Measurements from ENCODE around the gene HAND2. TPM values are rescaled to one million over a fixed set of nuclear protein-coding genes. Genes with fewer than 3 reads are reported as not detected.

Gene HAND2
- total RNA-seq, 2 experiments from 2014 or later: not detected

DNA sequence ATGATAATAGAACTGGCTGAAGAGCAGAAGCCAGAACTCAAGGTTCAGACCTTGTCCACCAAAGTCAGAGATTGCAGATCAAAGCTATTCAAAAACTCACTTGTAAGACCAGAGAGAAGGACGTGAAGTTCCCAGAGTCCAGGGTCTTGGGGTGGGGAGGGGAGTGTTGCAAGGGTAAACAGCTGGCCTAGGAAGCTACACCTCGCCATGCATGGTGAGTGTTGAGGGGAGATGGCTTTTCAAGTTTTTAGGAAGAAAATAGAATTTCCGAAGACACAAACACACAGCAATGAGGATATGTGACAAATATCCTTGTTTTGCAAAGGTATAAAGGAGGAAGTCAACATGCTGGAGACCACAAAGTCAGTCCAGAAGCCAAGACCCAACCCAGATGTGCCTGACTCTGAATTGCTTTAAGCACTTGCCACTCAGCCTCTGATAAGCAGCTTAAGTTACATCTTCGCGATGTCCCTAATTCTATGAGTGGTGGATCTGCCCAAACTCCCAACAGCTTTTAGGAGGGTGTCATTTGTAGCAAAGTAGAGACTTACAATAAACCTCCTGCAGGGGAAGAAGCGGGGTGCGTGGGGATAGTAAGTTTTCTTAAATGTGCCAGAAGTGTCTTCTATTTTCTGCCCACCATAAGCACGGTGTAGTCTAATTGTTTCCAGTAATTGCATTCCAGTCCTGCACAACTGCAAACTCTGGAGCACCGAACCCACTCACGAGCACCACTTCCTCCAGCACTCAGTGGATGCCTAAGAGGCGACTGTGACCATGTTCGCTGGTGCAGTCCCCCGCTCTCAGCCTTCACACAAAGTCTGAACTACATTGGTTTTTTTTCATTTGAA, 26.5 kb downstream of the HAND2 start:
- ChIA-PET POLR2A (no interaction called here), CTCF (interaction anchor here (2.3 to 2.6 kb wide), 2 partner anchors 9 to 84 kb away, joined by 8 to 9 read pairs; no protein-coding TSS in a partner anchor)
- no peak for DNase-seq
- H3K36me3 Mint-ChIP-seq (ENCODE audit: low read depth): peaks cover 15% of the 10 kb centered on the region
- ATAC-seq: no peak
- no peak overlapping the region for H3K4me3 Mint-ChIP-seq
- peaks cover 32% of the 10 kb centered on the region for H3K4me1 Mint-ChIP-seq (ENCODE audit: low read depth)
- H3K9me3 Mint-ChIP-seq (ENCODE audit: insufficient read depth): peaks cover 3% of the 10 kb centered on the region
- no peak overlapping the region for H3K27ac Mint-ChIP-seq
- peaks cover 69% of the 10 kb centered on the region for H3K27me3 Mint-ChIP-seq (ENCODE audit: low read depth)

GRCh38 chr4:173502282-173502681, 27.7 kb downstream of the HAND2 start:
- ChIA-PET CTCF (interaction anchor here (2.6 kb wide), 1 partner anchor 82 kb away, joined by 8 read pairs; no protein-coding TSS in a partner anchor), POLR2A (no interaction called here)
- Mint-ChIP-seq H3K36me3 (ENCODE audit: low read depth) (peaks cover 5% of the 10 kb centered on the region), H3K4me3 (no peak overlapping the region), H3K4me1 (ENCODE audit: low read depth) (peaks cover 20% of the 10 kb centered on the region), H3K27ac (no peak overlapping the region), H3K27me3 (ENCODE audit: low read depth) (peaks cover 63% of the 10 kb centered on the region), H3K9me3 (ENCODE audit: insufficient read depth) (peaks cover 3% of the 10 kb centered on the region)
- ATAC-seq: no peak
- DNase-seq: no peak

GRCh38 chr4:173501592-173502150, 28.4 kb downstream of the HAND2 start:
- Mint-ChIP-seq H3K4me3 (no peak overlapping the region), H3K36me3 (ENCODE audit: low read depth) (peaks cover 1% of the 10 kb centered on the region), H3K27me3 (ENCODE audit: low read depth) (peaks cover 59% of the 10 kb centered on the region), H3K9me3 (ENCODE audit: insufficient read depth) (peaks cover 3% of the 10 kb centered on the region), H3K27ac (no peak overlapping the region), H3K4me1 (ENCODE audit: low read depth) (peaks cover 17% of the 10 kb centered on the region)
- POLR2A ChIA-PET: no interaction called here
- DNase-seq (no peak), ATAC-seq (no peak)
- CTCF ChIA-PET: no interaction called here

DNA sequence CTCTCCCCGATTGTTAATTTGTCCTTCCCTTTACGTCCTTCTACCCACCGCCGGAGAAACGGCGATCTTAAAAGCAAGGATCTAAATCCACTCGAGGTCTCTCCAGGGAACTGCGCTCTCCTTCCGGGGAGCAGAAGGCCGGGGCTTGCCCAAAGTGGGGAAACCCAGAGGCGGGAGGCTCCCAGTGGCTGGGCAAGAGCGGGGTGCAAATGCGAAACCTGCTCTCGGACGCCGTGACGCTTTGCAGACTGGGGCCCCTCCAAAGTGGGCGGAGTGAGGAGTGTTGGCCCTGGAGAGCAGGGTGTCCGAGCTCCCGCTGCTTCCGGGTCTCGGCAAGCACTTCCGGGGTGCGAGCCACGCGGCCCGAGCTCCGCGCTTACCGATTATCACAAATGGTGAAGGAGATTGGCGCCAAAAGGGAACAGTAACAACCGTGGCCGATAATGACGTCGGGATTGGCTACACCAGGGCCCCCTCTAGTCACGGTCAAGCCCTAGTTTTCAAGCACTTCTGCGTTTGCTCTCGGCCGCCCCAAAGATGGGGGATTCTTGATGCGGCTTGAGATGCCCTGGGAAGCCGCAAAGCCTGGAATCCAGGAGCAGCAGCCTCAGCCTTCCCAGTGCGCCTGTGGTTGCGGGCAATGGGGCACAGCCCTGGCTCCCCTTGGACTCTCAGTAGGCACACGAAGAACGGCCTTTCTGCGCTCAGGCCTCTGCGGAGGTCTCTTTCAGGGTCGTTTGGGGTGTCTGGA, 29.0 kb downstream of the HAND2 start:
- DNase-seq (no peak), ATAC-seq (no peak)
- H3K9me3 Mint-ChIP-seq (ENCODE audit: insufficient read depth): peaks cover 3% of the 10 kb centered on the region
- H3K4me1 Mint-ChIP-seq (ENCODE audit: low read depth): peaks cover 13% of the 10 kb centered on the region
- peaks cover 1% of the 10 kb centered on the region for H3K36me3 Mint-ChIP-seq (ENCODE audit: low read depth)
- POLR2A ChIA-PET: no interaction called here
- H3K27ac Mint-ChIP-seq: no peak overlapping the region
- peaks cover 55% of the 10 kb centered on the region for H3K27me3 Mint-ChIP-seq (ENCODE audit: low read depth)
- CTCF ChIA-PET: no interaction called here
- peak overlapping the region; percentile 16 for H3K4me3 Mint-ChIP-seq

DNA sequence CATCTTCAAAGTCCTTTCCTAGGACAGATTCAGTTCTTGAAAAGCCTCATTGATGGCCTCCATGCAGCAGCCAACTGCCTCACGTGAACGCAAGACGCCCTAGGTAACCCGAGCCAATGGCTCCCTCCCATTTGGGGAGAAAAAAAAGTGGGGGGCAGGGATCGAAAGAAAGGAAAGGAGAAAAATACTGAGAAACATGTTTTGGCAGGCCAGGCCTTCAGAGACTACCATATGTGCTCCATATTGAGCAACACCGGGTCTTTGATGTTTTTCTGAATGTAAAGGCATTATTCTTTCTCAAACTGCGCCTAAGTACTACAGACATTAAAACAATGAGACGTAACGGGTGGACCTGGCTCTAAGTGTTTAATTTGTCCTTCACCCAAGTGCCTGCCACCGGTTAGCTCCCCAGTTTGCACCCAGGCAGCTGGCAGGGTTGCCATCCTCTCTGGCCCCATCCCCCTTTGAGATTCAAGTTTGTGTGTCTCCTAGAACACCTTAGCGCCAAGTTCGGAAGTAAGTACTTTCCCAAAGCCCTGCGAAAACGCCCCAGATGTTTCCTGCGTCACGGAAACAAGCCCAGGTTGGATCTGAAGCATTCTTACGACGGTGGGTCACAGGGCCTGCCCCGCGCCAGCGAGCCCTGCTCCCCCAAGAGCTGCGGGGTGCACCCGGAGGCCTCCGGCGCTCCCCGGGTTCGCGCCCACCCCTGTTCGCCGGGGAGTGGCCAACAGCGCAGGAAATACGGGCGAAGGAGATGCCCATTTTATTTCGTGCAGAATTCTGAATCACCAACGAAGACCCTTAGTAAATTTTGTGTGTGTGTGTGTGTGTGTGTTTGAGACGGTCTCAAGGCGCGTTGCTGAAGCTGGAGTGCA, 30.1 kb downstream of the HAND2 start:
- peaks cover 50% of the 10 kb centered on the region for H3K27me3 Mint-ChIP-seq (ENCODE audit: low read depth)
- no peak overlapping the region for H3K4me3 Mint-ChIP-seq
- ChIA-PET CTCF (no interaction called here), POLR2A (no interaction called here)
- peaks cover 3% of the 10 kb centered on the region for H3K9me3 Mint-ChIP-seq (ENCODE audit: insufficient read depth)
- H3K36me3 Mint-ChIP-seq (ENCODE audit: low read depth): peaks cover 1% of the 10 kb centered on the region
- H3K27ac Mint-ChIP-seq: no peak overlapping the region
- H3K4me1 Mint-ChIP-seq (ENCODE audit: low read depth): peaks cover 12% of the 10 kb centered on the region
- DNase-seq (no peak), ATAC-seq (no peak)

DNA sequence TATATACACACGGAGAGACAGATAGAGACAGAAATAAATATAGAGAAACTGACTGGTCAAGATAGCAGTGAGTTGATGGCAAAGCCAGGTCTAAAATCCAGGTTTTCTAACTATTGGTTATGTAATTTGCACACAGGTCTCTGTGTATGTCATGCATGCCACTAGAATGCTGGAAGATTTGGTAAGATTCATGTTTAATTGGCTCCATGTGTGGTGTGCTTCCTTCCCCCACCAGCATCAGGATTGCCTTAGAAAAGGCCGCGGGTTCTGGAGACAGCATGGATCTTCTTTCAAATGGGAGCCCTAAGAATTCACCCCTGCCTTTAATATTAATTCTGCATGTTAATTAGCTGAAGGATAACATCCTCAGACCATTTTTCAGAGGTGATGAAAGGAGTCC, 31.3 kb downstream of the HAND2 start:
- ChIA-PET CTCF (no interaction called here), POLR2A (interaction anchor here (0.6 kb wide), 1 partner anchor 328 kb away, joined by 3 read pairs; no protein-coding TSS in a partner anchor)
- H3K36me3 Mint-ChIP-seq (ENCODE audit: low read depth): peaks cover 1% of the 10 kb centered on the region
- no peak overlapping the region for H3K27ac Mint-ChIP-seq
- H3K4me1 Mint-ChIP-seq (ENCODE audit: low read depth): peaks cover 19% of the 10 kb centered on the region
- no peak overlapping the region for H3K4me3 Mint-ChIP-seq
- H3K9me3 Mint-ChIP-seq (ENCODE audit: insufficient read depth): peaks cover 3% of the 10 kb centered on the region
- peaks cover 48% of the 10 kb centered on the region for H3K27me3 Mint-ChIP-seq (ENCODE audit: low read depth)
- ATAC-seq: no peak
- no peak for DNase-seq

DNA sequence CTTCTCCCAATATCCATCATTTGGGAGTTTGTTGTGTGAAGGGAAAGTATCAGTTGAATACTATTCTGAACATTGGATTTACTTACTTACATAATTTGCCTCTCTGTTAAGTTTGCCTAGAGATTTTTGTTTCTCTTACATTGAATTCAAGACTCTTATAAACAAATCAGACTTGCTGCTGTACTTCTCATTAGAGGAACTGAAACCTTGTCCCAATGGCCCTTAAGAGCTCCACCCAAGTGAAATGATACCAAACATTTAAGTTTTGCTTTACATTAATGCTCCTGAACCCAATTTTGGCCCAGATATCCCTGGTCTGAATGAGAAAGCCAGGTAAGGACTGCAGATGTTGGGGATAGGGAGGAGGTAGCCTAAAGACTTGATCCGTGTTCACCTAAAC, 32.0 kb downstream of the HAND2 start:
- peaks cover 1% of the 10 kb centered on the region for H3K36me3 Mint-ChIP-seq (ENCODE audit: low read depth)
- no peak overlapping the region for H3K27ac Mint-ChIP-seq
- H3K4me1 Mint-ChIP-seq (ENCODE audit: low read depth): peaks cover 23% of the 10 kb centered on the region
- ATAC-seq: no peak
- no peak overlapping the region for H3K4me3 Mint-ChIP-seq
- H3K27me3 Mint-ChIP-seq (ENCODE audit: low read depth): peaks cover 44% of the 10 kb centered on the region
- ChIA-PET CTCF (no interaction called here), POLR2A (no interaction called here)
- peaks cover 3% of the 10 kb centered on the region for H3K9me3 Mint-ChIP-seq (ENCODE audit: insufficient read depth)
- no peak for DNase-seq

DNA sequence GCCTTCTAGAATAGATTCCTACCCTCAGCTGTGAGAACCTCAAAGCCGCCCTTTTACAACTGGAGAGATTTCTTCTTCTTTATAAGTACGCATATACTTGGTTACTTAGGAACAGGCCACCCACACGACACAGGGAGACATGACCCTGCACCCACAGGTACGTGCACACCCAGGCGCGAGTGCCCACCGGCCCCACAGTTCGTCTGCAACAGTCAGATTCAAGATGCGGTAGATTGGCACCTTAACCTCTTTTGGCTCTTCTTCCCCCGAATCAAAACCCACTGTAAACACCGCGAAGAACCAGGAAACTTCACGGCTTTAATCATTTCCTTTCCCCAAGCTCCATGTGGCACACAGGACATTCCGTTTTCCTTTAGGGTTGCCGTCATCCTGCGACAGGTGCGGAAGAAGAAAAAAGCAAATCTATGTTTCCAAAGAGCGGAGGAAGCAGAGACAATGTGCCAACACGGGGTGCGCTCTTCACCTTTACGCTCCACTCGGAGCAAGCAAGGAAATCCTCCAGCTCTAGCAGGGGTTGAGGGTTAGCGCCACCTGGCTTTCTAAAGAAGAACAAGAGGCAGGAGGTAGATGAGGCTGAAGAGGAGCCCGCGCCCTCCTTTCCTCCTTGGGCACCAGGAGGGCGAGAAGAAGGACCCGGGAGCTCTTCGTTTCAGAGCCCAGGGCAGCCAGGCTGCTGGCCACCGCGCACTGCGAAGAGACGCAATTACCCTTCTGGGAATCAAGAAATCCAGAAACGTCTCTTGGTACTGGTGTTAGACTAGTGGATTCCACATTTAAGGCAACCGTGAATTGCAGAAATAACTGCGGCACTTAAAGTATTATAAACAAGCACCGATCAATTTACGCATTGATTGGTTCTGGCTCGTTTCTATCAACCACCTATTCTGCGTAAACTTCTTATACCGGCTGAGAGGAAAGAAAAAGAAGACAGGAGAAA, 35.7 kb downstream of the HAND2 start:
- ChIA-PET CTCF (interaction anchor here (0.8 to 1.6 kb wide), 17 partner anchors 9 to 630 kb away, joined by 3 to 45 read pairs (median 4); no protein-coding TSS in a partner anchor), POLR2A (no interaction called here)
- Mint-ChIP-seq H3K9me3 (ENCODE audit: insufficient read depth) (no peaks in the 10 kb centered on the region), H3K4me1 (ENCODE audit: low read depth) (peaks cover 25% of the 10 kb centered on the region), H3K36me3 (ENCODE audit: low read depth) (no peaks in the 10 kb centered on the region), H3K4me3 (peak overlapping the region; percentile 72), H3K27me3 (ENCODE audit: low read depth) (peaks cover 29% of the 10 kb centered on the region), H3K27ac (no peak overlapping the region)
- DNase-seq: peak; percentile 76
- peak; percentile 98 for ATAC-seq

GRCh38 chr4:173493041-173493440, 37.0 kb downstream of the HAND2 start:
- ChIA-PET CTCF (no interaction called here), POLR2A (no interaction called here)
- H3K27ac Mint-ChIP-seq: no peak overlapping the region
- H3K4me3 Mint-ChIP-seq: no peak overlapping the region
- H3K27me3 Mint-ChIP-seq (ENCODE audit: low read depth): peaks cover 31% of the 10 kb centered on the region
- no peaks in the 10 kb centered on the region for H3K36me3 Mint-ChIP-seq (ENCODE audit: low read depth)
- H3K9me3 Mint-ChIP-seq (ENCODE audit: insufficient read depth): no peaks in the 10 kb centered on the region
- DNase-seq (no peak), ATAC-seq (no peak)
- peaks cover 25% of the 10 kb centered on the region for H3K4me1 Mint-ChIP-seq (ENCODE audit: low read depth)

DNA sequence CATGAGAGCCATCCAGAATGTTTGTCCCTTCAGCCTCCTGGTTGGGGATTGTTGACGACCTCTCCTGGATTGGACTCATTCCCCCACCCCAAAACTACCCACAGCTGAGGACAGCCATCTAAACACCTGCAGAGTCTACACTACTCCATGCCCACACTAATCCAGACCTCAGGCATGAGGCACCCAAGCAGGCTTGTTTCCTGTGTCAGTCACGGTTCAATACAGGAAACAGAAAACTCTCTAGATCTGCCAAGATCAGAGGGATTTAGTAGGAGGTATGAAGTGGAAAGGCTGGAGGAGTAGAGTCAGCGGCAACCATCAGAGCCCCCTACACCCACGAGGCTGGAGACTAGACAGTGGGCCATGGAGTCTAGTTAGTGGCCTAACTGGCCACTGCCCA, 37.7 kb downstream of the HAND2 start:
- no peaks in the 10 kb centered on the region for H3K36me3 Mint-ChIP-seq (ENCODE audit: low read depth)
- DNase-seq (no peak), ATAC-seq (no peak)
- ChIA-PET CTCF (interaction anchor here (1.4 kb wide), 1 partner anchor 71 kb away, joined by 4 read pairs; no protein-coding TSS in a partner anchor), POLR2A (no interaction called here)
- peaks cover 25% of the 10 kb centered on the region for H3K4me1 Mint-ChIP-seq (ENCODE audit: low read depth)
- H3K27ac Mint-ChIP-seq: no peak overlapping the region
- no peak overlapping the region for H3K4me3 Mint-ChIP-seq
- H3K9me3 Mint-ChIP-seq (ENCODE audit: insufficient read depth): no peaks in the 10 kb centered on the region
- H3K27me3 Mint-ChIP-seq (ENCODE audit: low read depth): peaks cover 29% of the 10 kb centered on the region
